GM12864 (cell line): ENCODE results near the gene PTPRD.

Source experiments
- DNase-seq: peaks from one replicate; pipeline ENCODE4 v3.0.0-alpha.2; 2011; ENCODE audit warnings: low read depth
- H3K4me3 ChIP-seq: 2 replicates; pipeline ENCODE4 v1.5.1; 2011; ENCODE audit warnings: mild to moderate bottlenecking, low read depth, low read length, control low read depth
- CTCF ChIP-seq: IDR thresholded peaks from 2 replicates; pipeline ENCODE4 v1.5.1; 2011; ENCODE audit warnings: low read depth, mild to moderate bottlenecking, moderate library complexity, low read length, control low read depth, inconsistent platforms; ENCODE audit errors: missing control alignments

Gene PTPRD

GRCh38 chr9:9846557-9846956 lies 766.2 kb downstream of the PTPRD start:
- TF ChIP-seq CTCF: no peak
- H3K4me3 ChIP-seq: no peak overlapping the region
- DNase-seq: no peak

- TF ChIP-seq CTCF: no peak
- no peak for DNase-seq
- H3K4me3 ChIP-seq: no peak overlapping the region
Observed at GRCh38 chr9:9820436-9820835, 792.4 kb downstream of the PTPRD start.

- TF ChIP-seq CTCF: no peak
- no peak overlapping the region for H3K4me3 ChIP-seq
- no peak for DNase-seq
Observed at GRCh38 chr9:9819886-9820285, 792.9 kb downstream of the PTPRD start.

- no peak overlapping the region for H3K4me3 ChIP-seq
- TF ChIP-seq CTCF: no peak
- no peak for DNase-seq
Observed at GRCh38 chr9:9817176-9817575, 795.6 kb downstream of the PTPRD start.

GRCh38 chr9:9804109-9804508 lies 808.7 kb downstream of the PTPRD start:
- DNase-seq: no peak
- TF ChIP-seq CTCF: no peak
- no peak overlapping the region for H3K4me3 ChIP-seq

GRCh38 chr9:9799287-9799686 lies 813.5 kb downstream of the PTPRD start:
- TF ChIP-seq CTCF: no peak
- no peak overlapping the region for H3K4me3 ChIP-seq
- no peak for DNase-seq

GRCh38 chr9:9792144-9792857 lies 820.5 kb downstream of the PTPRD start:
- no peak for DNase-seq
- no peak for TF ChIP-seq CTCF
- H3K4me3 ChIP-seq: no peak overlapping the region
